Amniotic stem cell (primary cell): ENCODE results near the gene LEPR.

ENCODE experiments used
- DNase-seq: peaks from one replicate; lab custom pipeline; 2025; lab: John Stamatoyannopoulos, UW

The LEPR gene

GRCh38 chr1:65409816-65410326, 10.6 kb upstream of the LEPR start:
- DNase-seq = no peak

- DNase-seq = no peak
These were observed 8.0 kb upstream of the LEPR start for GRCh38 chr1:65412256-65412983.

GRCh38 chr1:65412984-65413375, 7.5 kb upstream of the LEPR start:
- no peak for DNase-seq

GRCh38 chr1:65414538-65414937, 5.9 kb upstream of the LEPR start:
- DNase-seq = no peak

- no peak for DNase-seq
These were observed 3.7 kb upstream of the LEPR start for GRCh38 chr1:65416767-65417166.

GRCh38 chr1:65417729-65418128, 2.7 kb upstream of the LEPR start:
- no peak for DNase-seq

- DNase-seq = no peak
These were observed 1.8 kb upstream of the LEPR start for GRCh38 chr1:65418522-65419185.

- peak; percentile 98 for DNase-seq
These were observed 533 bp upstream of the LEPR start for GRCh38 chr1:65419681-65420589.

GRCh38 chr1:65421351-65422025, 1.0 kb downstream of the LEPR start:
- DNase-seq = no peak

GRCh38 chr1:65422241-65423203, 2.1 kb downstream of the LEPR start:
- DNase-seq = no peak

- peak; percentile 65 for DNase-seq
These were observed 3.6 kb downstream of the LEPR start for GRCh38 chr1:65423884-65424572.

GRCh38 chr1:65424573-65424889, 4.1 kb downstream of the LEPR start:
- DNase-seq = no peak

- DNase-seq = no peak
These were observed 4.5 kb downstream of the LEPR start for GRCh38 chr1:65425006-65425405.

- no peak for DNase-seq
These were observed 5.2 kb downstream of the LEPR start for GRCh38 chr1:65425697-65426096.

- DNase-seq = no peak
These were observed 8.6 kb downstream of the LEPR start for GRCh38 chr1:65429078-65429477.

- peak; percentile 27 for DNase-seq
These were observed 9.3 kb downstream of the LEPR start for GRCh38 chr1:65429806-65430205.

- DNase-seq = no peak
These were observed 10.7 kb downstream of the LEPR start for GRCh38 chr1:65431111-65431705.

GRCh38 chr1:65432918-65433317, 12.4 kb downstream of the LEPR start:
- no peak for DNase-seq

- no peak for DNase-seq
These were observed 13.8 kb downstream of the LEPR start for GRCh38 chr1:65434255-65434654.

GRCh38 chr1:65434760-65435159, 14.3 kb downstream of the LEPR start:
- no peak for DNase-seq
